A549 (cell line): ENCODE results near the gene ERO1B. TPM values are rescaled to one million over a fixed set of nuclear protein-coding genes. Genes with fewer than 3 reads are reported as not detected.

Source experiments
- polyA plus RNA-seq, 4 experiments: library from polyadenylated mRNA; depleted of rRNA in 3 of 4; stranded (reverse); fragments of >200 nt; fragmentation: RNase III in 1 of 4; extraction: RNeasy Plus Mini Kit Qiagen cat#74134 plus additional on column Dnase treatment in 1 of 4; gene quantifications; 2 replicates in 3 of 4; 3 replicates in 1 of 4; pipeline ENCODE4 v1.2.3, GENCODE V29; 2011 to 2017
- small RNA-seq, 6 experiments: library from RNA; depleted of rRNA; stranded (forward); fragments of <200 nt; gene quantifications; one replicate each; pipeline ENCODE3, GENCODE V24; 2012

ERO1B gene
- polyA plus RNA-seq, 2 of the 4 experiments (the other 2 are of a cell fraction) = 3.2 to 9.8 TPM

Small RNA genes lying within 50 kb of the gene (small RNA-seq; reads per million reads assigned to genes)
- 6.8 to 464 (median 23.0) reads per million in 6 experiments for gene RNU2-70P

Other genes starting within 250 kb of the ERO1B start
- gene NID1, start 216.9 kb downstream of the ERO1B start, polyA plus RNA-seq (2011; rRNA removed) = 9.9 and 10.5 TPM in 2 replicates
- gene NID1, start 216.9 kb downstream of the ERO1B start, polyA plus RNA-seq (2017; fragmentation: RNase III; extraction: RNeasy Plus Mini Kit Qiagen cat#74134 plus additional on column Dnase treatment) = 4.6 to 7.1 TPM (median 6.8 TPM) in 3 replicates
- gene GPR137B, start 139.4 kb downstream of the ERO1B start, polyA plus RNA-seq (2011; rRNA removed) = 5.8 and 8.5 TPM in 2 replicates
- gene GPR137B, start 139.4 kb downstream of the ERO1B start, polyA plus RNA-seq (2017; fragmentation: RNase III; extraction: RNeasy Plus Mini Kit Qiagen cat#74134 plus additional on column Dnase treatment) = 7.4 to 9.2 TPM (median 9.2 TPM) in 3 replicates
- gene EDARADD, start 112.3 kb upstream of the ERO1B start, polyA plus RNA-seq (2011; rRNA removed) = 5.8 and 7.2 TPM in 2 replicates
- gene EDARADD, start 112.3 kb upstream of the ERO1B start, polyA plus RNA-seq (2017; fragmentation: RNase III; extraction: RNeasy Plus Mini Kit Qiagen cat#74134 plus additional on column Dnase treatment) = 1.5 to 2.1 TPM (median 2.0 TPM) in 3 replicates
- gene LGALS8, start 242.0 kb upstream of the ERO1B start, polyA plus RNA-seq (2011; rRNA removed) = 61.3 and 66.0 TPM in 2 replicates
- 30.1 to 32.3 TPM (median 32.1 TPM) in 3 replicates for gene LGALS8, start 242.0 kb upstream of the ERO1B start, polyA plus RNA-seq (2017; fragmentation: RNase III; extraction: RNeasy Plus Mini Kit Qiagen cat#74134 plus additional on column Dnase treatment)